HG03460 (cell line): Measurements from ENCODE around the gene CRYBB3.
"Not testable (repeated sequence)": the region's sequence is repeated elsewhere in the genome, so short reads cannot be mapped to it uniquely, and the experiment has no call there.

Source experiments
- ATAC-seq: cut with Tn5 transposase; IDR thresholded peaks from one replicate; pipeline ENCODE4 v1.9.1; 2021; ENCODE audit not compliant: unreplicated experiment

CRYBB3 gene

DNA sequence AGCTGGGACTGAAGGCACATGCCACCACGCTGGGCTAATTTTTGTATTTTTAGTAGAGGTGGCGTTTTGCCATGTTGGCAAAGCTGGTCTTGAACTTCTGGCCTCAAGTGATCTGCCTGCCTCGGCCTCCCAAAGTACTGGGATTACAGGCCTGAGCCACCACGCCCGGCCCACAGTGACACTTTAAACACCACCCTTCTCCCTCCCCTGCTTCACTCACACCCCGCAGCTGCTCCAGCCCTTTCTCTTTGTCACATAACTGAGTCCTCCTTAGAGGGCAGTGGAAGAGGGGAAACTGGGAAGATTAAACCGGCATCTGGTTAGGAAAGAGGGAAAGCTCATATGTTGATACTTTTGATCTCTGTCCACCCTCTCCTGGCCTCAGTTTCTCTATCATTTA lies 4.9 kb downstream of the CRYBB3 start:
- ATAC-seq: not testable (repeated sequence)

DNA sequence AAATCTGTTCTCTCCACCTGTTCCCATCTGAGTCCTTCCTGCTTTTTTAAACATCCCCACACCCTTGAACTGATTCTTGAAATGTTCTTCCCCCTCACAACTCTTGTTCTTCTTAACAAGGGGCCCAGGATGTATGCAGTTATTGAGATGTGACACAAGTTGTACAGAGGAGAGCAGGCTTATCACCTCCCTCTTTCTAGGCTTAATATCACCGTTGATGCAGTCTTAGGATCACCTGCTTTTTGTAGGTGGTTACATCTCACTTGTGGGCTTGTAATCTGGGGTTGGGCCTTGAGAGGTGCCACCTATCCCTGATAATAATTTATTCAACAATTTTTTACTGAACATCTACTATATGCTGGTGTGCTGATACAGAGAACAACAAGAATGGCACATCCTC lies 6.2 kb downstream of the CRYBB3 start:
- no peak for ATAC-seq

DNA sequence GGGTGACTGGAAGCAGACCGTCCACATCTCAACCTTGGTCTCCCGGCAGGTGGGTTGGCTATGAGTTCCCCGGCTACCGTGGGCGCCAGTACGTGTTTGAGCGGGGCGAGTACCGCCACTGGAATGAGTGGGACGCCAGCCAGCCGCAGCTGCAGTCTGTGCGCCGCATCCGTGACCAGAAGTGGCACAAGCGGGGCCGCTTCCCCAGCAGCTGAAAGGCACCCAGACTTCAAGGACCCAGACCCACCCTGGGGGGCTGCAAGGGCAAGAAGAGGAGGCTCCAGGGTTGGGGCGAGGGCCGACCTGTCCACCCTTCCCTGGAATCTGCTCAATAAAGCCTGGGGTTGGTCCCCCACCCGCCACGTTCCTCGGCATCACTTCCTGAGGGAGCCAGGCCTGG lies 7.3 kb downstream of the CRYBB3 start:
- no peak for ATAC-seq

DNA sequence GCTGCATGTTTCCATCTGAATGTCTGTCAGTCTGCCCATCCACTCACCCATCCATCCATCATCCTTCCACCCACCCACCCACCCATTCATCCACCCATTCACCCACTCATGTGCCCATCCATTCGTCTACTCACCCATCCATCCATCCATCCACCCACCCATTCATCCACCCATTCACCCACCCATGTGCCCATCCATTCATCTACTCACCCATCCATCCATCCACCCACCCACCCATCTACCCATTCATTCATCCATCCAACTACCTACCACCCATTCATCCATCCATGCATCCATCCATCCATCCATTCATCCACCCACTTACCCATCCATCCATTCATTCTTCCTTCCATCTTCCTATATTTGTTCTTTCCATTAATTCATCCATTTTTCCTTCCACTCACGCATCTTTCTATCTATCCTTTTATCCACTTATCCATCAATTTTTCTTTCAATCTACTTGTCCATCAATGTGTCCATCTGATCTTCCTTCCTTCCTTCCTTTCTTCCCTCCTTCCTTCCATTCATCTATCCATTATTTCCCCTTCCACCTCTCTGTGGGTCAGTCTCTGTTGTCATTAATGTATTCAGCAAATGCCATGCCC lies 8.0 kb downstream of the CRYBB3 start:
- no peak for ATAC-seq

GRCh38 chr22:25208328-25208727 lies 8.7 kb downstream of the CRYBB3 start:
- ATAC-seq: no peak

DNA sequence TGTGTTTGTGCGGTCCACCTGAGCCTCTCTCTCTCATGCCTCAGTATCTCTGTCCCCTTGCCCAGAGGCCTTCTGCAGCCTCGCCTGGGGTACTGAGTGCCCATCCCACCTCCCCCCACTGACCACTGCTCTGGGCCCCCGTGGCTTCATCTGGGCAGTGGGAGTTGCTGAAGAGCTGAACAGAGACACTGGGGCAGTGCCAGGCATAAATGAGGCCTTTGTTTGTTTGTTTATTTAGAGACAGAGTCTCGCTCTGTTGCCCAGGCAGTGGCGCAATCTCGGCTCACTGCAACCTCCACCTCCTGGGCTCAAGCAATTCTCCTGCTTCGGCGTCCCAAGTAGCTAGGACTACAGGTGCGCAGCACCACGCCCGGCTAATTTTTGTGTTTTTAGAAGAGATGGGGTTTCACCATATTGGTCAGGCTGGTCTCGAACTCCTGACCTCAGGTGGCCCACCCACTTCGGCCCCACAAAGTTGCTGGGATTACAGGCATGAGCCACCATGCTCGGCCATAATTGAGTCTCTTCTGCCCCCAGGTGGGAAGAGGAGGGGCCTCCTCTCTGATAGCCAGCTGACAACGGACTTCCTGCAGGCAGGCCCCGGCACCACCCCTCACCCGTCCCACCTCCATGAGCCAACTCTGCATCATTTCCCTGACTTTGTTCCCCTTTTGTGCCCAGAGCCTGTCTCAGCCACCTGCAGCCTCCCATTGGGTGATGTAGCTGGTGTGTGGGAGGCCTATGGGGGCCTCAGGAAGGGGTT lies 9.3 kb downstream of the CRYBB3 start:
- ATAC-seq: no peak

- no peak for ATAC-seq
Measured at GRCh38 chr22:25210793-25211192, 11.1 kb downstream of the CRYBB3 start.

DNA sequence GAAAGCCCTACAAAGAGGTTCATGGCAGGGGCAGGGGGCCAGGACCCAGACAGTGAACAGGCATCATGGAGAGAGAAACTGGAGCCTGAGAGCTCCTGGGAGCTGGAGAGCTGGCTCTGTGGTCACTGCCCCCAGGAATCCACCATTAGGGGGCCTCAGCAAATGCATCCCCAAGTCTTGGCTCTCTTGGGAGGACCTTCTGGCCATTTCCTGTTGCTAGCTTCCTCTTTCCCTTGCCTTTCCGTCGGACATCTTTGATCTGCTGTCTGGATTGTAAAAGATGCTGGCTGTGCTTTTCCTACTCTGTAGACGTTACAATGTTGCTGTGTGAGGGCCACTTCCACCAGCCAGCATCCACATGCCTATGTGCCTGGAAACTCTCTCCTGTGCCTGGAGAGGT lies 12.7 kb downstream of the CRYBB3 start:
- no peak for ATAC-seq

GRCh38 chr22:25213221-25213620 lies 13.6 kb downstream of the CRYBB3 start:
- no peak for ATAC-seq

GRCh38 chr22:25216230-25216629 lies 16.6 kb downstream of the CRYBB3 start:
- no peak for ATAC-seq

GRCh38 chr22:25219211-25219689 lies 19.6 kb downstream of the CRYBB3 start, which contains the start of gene CRYBB2:
Gene CRYBB2 (plus strand): TSS chr22:25219639. CDS start chr22:25221430, 1,791 bp downstream.
- no peak for ATAC-seq

- no peak for ATAC-seq
Measured at GRCh38 chr22:25219948-25220442, 20.3 kb downstream of the CRYBB3 start.

GRCh38 chr22:25221790-25222189 lies 22.1 kb downstream of the CRYBB3 start:
- no peak for ATAC-seq

DNA sequence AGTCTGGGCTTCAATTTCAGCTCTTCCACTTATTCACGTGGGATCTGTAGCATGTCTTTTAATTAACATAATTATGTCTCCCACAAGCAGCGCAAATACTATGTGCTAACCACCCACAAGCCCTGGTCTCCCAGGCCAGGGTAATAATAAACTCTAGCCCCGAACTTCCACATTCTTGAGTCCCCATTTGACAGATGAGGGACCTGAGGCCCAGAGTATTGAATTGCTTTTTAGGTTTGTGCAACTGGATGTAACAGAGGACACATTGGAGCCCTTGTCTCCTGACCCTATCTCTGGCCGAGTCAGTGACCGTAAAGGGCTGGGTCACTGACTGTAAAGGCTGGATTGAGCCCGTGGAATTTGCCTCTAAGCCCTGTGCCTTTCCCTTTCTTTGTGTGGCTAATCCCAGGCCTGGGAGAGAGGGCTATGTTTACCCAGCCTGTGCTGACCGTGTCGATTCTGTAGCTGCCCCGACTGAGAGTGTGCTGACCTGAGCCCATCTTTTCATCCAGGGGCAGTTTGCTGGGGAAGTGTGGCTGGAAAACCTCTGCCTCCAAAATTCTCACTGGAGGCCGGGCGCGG lies 23.7 kb downstream of the CRYBB3 start:
- no peak for ATAC-seq

- ATAC-seq: no peak
Measured at GRCh38 chr22:25228822-25229221, 29.2 kb downstream of the CRYBB3 start.

DNA sequence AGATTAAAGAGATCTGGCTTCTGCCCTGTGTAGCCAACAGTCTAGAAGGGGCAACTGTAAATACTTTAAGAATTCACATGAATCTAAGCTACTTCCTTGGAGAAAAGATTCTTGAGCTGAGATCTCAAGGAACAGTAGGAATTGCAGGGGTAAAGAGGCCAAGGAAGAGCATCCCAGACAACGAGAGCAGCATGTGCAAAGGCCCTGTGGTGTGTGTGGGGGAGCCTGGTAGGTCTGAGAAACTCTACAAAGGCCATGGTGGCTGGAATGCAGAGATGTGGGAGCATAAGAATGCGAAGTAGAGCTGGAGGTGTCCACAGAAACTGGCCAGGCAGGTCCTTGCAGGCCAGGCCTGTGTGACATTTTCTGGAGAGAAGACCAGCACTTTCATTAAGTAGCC lies 31.1 kb downstream of the CRYBB3 start:
- ATAC-seq: not testable (repeated sequence)

GRCh38 chr22:25232301-25232700 lies 32.6 kb downstream of the CRYBB3 start:
- no peak for ATAC-seq

GRCh38 chr22:25233706-25234105 lies 34.0 kb downstream of the CRYBB3 start:
- ATAC-seq: not testable (repeated sequence)

- no peak for ATAC-seq
Measured at GRCh38 chr22:25235547-25236290, 36.1 kb downstream of the CRYBB3 start.

- ATAC-seq: no peak
Measured at GRCh38 chr22:25236417-25236816, 36.8 kb downstream of the CRYBB3 start.

GRCh38 chr22:25237503-25237902 lies 37.8 kb downstream of the CRYBB3 start:
- no peak for ATAC-seq
